CD8-positive, alpha-beta memory T cell (primary cell): ENCODE data around the gene LMOD1. TPM values are rescaled to one million over a fixed set of nuclear protein-coding genes. Genes with fewer than 3 reads are reported as not detected.

Source experiments
- CTCF ChIA-PET: fragments of 350-600 bp; sonication (Branson Sonifier 250); formaldehyde crosslinking; loops from one replicate; lab custom pipeline; 2021; ENCODE audit warnings: antibody characterized with exemption; lab: Charles Lee
- POLR2A ChIA-PET: fragments of 350-600 bp; sonication (Branson Sonifier 250); formaldehyde crosslinking; loops from one replicate; lab custom pipeline; 2021; ENCODE audit warnings: antibody characterized with exemption; lab: Charles Lee
- DNase-seq, 5 donors: peaks; one replicate each; pipeline versions ENCODE4 v3.0.0 to v3.0.0-alpha.2; 2020 to 2022; ENCODE audit warnings: mixed read lengths in 1 of 5
- H3K27ac ChIP-seq: one replicate; pipeline ENCODE4 v1.7.0; 2013; ENCODE audit warnings: low read depth, mild to moderate bottlenecking, low read length, moderate library complexity
- H3K27me3 ChIP-seq: 2 replicates; pipeline ENCODE4 v1.7.0; 2013; ENCODE audit warnings: low read length, mild to moderate bottlenecking; ENCODE audit not compliant: insufficient read depth, poor library complexity, severe bottlenecking
- H3K36me3 ChIP-seq: 2 replicates; pipeline ENCODE4 v1.7.0; 2013; ENCODE audit warnings: mild to moderate bottlenecking, low read length, moderate library complexity; ENCODE audit not compliant: insufficient read depth
- H3K4me1 ChIP-seq: 2 replicates; pipeline ENCODE4 v1.7.0; 2013; ENCODE audit warnings: mild to moderate bottlenecking, low read length, moderate library complexity; ENCODE audit not compliant: insufficient read depth
- H3K4me3 ChIP-seq: 2 replicates; pipeline ENCODE4 v1.7.0; 2013; ENCODE audit warnings: mild to moderate bottlenecking, low read length
- H3K9me3 ChIP-seq: 2 replicates; pipeline ENCODE4 v1.7.0; 2013; ENCODE audit warnings: mild to moderate bottlenecking, low read length
- H3K27ac Mint-ChIP-seq, 8 donors: one replicate each; pipeline ENCODE4 v1.8.0; 2020 to 2021; ENCODE audit warnings: mixed read lengths in 8 of 8, mild to moderate bottlenecking in 6 of 8, inconsistent platforms in 3 of 8, moderate library complexity in 3 of 8
- H3K27me3 Mint-ChIP-seq, 2 donors: one replicate each; pipeline ENCODE4 v1.8.0; 2020 to 2021; ENCODE audit warnings: mixed read lengths in 2 of 2, mild to moderate bottlenecking in 1 of 2, moderate library complexity in 1 of 2
- H3K36me3 Mint-ChIP-seq, 3 donors: one replicate each; pipeline ENCODE4 v1.8.0; 2020 to 2021; ENCODE audit warnings: mixed read lengths in 3 of 3, inconsistent platforms in 1 of 3, mild to moderate bottlenecking in 1 of 3
- H3K4me1 Mint-ChIP-seq, 3 donors: one replicate each; pipeline ENCODE4 v1.8.0; 2020 to 2021; ENCODE audit warnings: mixed read lengths in 3 of 3, inconsistent platforms in 1 of 3, mild to moderate bottlenecking in 1 of 3
- H3K4me3 Mint-ChIP-seq, 7 donors: one replicate each; pipeline ENCODE4 v1.8.0; 2020 to 2021; ENCODE audit warnings: mixed read lengths in 7 of 7, mild to moderate bottlenecking in 6 of 7, moderate library complexity in 4 of 7, inconsistent platforms in 2 of 7
- H3K9me3 Mint-ChIP-seq, 5 donors: one replicate each; pipeline ENCODE4 v1.8.0; 2020 to 2022; ENCODE audit warnings: mixed read lengths in 5 of 5, mild to moderate bottlenecking in 3 of 5, moderate library complexity in 2 of 5, inconsistent platforms in 1 of 5
- polyA plus RNA-seq: library from polyadenylated mRNA; unstranded; fragments of 300-500 nt; fragmentation: Illumina TruSeq; gene quantifications from one replicate; pipeline ENCODE4 v1.2.3, GENCODE V29; 2021
- total RNA-seq, 2 experiments: library from RNA; stranded (reverse); gene quantifications; one replicate each; pipeline ENCODE4 v1.2.3, GENCODE V29; 2021

Gene LMOD1
- total and polyA plus RNA-seq, 3 experiments from 2014 or later, result not detected

GRCh38 chr1:201938440-201939035, 7.8 kb downstream of the LMOD1 start:
- no peak for DNase-seq
- CTCF ChIA-PET, result no interaction called here
- Histone ChIP-seq H3K27ac (no peak overlapping the region), H3K27me3 (no peaks in the 10 kb centered on the region), H3K9me3 (no peaks in the 10 kb centered on the region), H3K4me1 (no peaks in the 10 kb centered on the region), H3K36me3 (no peaks in the 10 kb centered on the region), H3K4me3 (no peak overlapping the region)
- H3K9me3 Mint-ChIP-seq, result peaks cover 0 to 3% (median 0%) of the 10 kb centered on the region in 5 donors
- H3K4me3 Mint-ChIP-seq, result no peak overlapping the region
- peaks cover 5 to 32% of the 10 kb centered on the region in 2 donors for H3K27me3 Mint-ChIP-seq
- H3K36me3 Mint-ChIP-seq, result no peaks in the 10 kb centered on the region
- H3K4me1 Mint-ChIP-seq, result no peaks in the 10 kb centered on the region
- H3K27ac Mint-ChIP-seq, result no peak overlapping the region
- POLR2A ChIA-PET, result no interaction called here

DNA sequence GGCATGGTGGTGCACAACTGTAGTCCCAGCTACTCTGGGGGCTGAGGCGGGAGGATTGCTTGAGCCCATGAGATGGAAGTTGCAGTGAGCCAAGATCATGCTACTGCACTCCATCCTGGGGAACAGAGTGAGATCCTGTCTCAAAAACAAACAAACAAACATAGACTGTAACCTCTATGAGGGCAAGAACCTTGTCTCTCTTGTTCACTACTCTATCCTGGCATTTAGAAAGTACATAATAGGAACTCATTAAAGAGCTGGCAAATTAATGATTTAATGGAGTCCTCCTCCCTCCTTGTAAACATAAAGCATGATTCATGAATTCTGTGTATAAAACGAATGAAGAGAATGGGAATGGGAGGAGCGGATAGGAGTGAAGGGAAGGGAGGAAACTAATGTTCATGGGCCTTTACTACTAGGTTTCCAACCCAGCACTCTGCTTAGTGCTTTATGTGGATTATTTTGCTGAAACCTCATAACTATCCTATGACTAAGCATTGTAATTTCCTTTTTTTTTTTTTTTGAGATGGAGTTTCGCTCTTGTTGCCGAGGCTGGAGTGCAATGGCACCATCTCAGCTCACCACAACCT, 8.6 kb downstream of the LMOD1 start:
- POLR2A ChIA-PET, result no interaction called here
- Histone ChIP-seq H3K4me3 (no peak overlapping the region), H3K27ac (no peak overlapping the region), H3K4me1 (no peaks in the 10 kb centered on the region), H3K9me3 (no peaks in the 10 kb centered on the region), H3K27me3 (no peaks in the 10 kb centered on the region), H3K36me3 (no peaks in the 10 kb centered on the region)
- DNase-seq, result no peak
- H3K27ac Mint-ChIP-seq, result no peak overlapping the region
- peaks cover 0 to 3% (median 0%) of the 10 kb centered on the region in 5 donors for H3K9me3 Mint-ChIP-seq
- H3K36me3 Mint-ChIP-seq, result no peaks in the 10 kb centered on the region
- peaks cover 5 to 24% of the 10 kb centered on the region in 2 donors for H3K27me3 Mint-ChIP-seq
- H3K4me3 Mint-ChIP-seq, result no peak overlapping the region
- CTCF ChIA-PET, result no interaction called here
- H3K4me1 Mint-ChIP-seq, result no peaks in the 10 kb centered on the region

DNA sequence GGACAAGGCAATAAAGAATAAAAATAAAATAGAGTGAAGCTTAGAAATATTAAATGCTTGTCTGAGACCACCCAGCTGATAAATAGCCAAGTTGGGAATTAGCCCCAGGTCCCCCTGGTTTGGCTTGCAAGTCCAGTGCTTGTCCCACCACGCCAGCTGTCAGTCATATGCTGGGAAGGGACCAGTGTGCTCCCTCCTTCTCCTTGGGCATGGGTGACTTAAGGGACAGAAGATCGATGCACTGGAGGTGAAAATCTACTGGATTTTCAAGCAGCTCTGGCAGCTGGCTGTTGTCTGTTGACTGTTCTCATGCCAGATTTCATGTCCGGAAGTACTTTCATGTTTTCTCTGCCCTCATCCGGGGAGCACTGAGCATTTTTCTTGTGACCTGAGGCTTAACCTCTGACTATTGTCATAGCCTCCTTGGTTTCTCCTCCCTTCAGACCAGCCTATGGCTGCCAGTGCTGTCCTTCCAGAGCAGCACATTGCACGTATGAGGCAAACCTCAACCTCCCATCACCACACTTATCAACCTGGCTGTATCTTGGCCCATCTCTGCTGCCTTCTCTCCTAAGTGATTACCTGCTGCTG, 12.4 kb downstream of the LMOD1 start:
- Histone ChIP-seq H3K27me3 (no peaks in the 10 kb centered on the region), H3K36me3 (no peaks in the 10 kb centered on the region), H3K4me3 (no peak overlapping the region), H3K27ac (no peak overlapping the region), H3K4me1 (no peaks in the 10 kb centered on the region), H3K9me3 (no peaks in the 10 kb centered on the region)
- POLR2A ChIA-PET, result no interaction called here
- DNase-seq, result no peak
- Mint-ChIP-seq H3K27ac (no peak overlapping the region), H3K4me3 (no peak overlapping the region), H3K9me3 (peaks cover 0 to 3% (median 0%) of the 10 kb centered on the region in 5 donors), H3K36me3 (no peaks in the 10 kb centered on the region), H3K27me3 (peaks cover 5 to 17% of the 10 kb centered on the region in 2 donors), H3K4me1 (no peaks in the 10 kb centered on the region)
- CTCF ChIA-PET, result no interaction called here

GRCh38 chr1:201930803-201931202, 15.5 kb downstream of the LMOD1 start:
- ChIA-PET CTCF (no interaction called here), POLR2A (no interaction called here)
- Mint-ChIP-seq H3K4me1 (no peaks in the 10 kb centered on the region), H3K27ac (no peak overlapping the region), H3K9me3 (no peaks in the 10 kb centered on the region), H3K4me3 (no peak overlapping the region), H3K36me3 (no peaks in the 10 kb centered on the region), H3K27me3 (peaks cover 5 to 14% of the 10 kb centered on the region in 2 donors)
- H3K27me3 ChIP-seq, result no peaks in the 10 kb centered on the region
- H3K4me3 ChIP-seq, result no peak overlapping the region
- DNase-seq, result no peak
- H3K9me3 ChIP-seq, result no peaks in the 10 kb centered on the region
- no peaks in the 10 kb centered on the region for H3K4me1 ChIP-seq
- H3K27ac ChIP-seq, result no peak overlapping the region
- H3K36me3 ChIP-seq, result no peaks in the 10 kb centered on the region

- Histone ChIP-seq H3K4me1 (no peaks in the 10 kb centered on the region), H3K36me3 (no peaks in the 10 kb centered on the region), H3K27me3 (no peaks in the 10 kb centered on the region), H3K27ac (no peak overlapping the region), H3K9me3 (no peaks in the 10 kb centered on the region), H3K4me3 (no peak overlapping the region)
- Mint-ChIP-seq H3K4me3 (no peak overlapping the region), H3K9me3 (no peaks in the 10 kb centered on the region), H3K4me1 (no peaks in the 10 kb centered on the region), H3K27me3 (peaks cover 5 to 17% of the 10 kb centered on the region in 2 donors), H3K36me3 (no peaks in the 10 kb centered on the region), H3K27ac (no peak overlapping the region)
- POLR2A ChIA-PET, result no interaction called here
- no peak for DNase-seq
- CTCF ChIA-PET, result no interaction called here
These were observed 16.2 kb downstream of the LMOD1 start for GRCh38 chr1:201930137-201930536.

DNA sequence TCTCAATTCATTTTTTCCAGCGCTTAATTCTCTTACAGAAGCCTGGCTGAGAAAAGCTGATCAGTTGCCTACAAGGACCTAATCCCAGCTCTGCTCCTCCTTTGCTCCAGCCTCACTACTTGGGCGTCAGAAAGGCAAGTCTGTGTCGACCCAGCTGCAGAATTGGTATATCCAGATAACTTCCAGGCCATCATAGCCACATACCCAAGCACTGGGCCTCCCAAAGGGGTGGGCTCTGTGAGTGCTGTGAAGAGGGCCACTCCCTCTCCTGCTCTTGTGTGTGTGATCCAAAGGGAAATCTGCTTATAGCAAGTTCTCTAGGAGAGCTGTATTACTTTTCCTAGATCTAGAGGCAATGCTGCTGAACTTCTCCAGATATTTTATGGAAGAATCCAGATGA, 18.1 kb downstream of the LMOD1 start:
- no peak overlapping the region for H3K4me3 ChIP-seq
- ChIA-PET CTCF (no interaction called here), POLR2A (no interaction called here)
- H3K9me3 ChIP-seq, result no peaks in the 10 kb centered on the region
- H3K36me3 ChIP-seq, result no peaks in the 10 kb centered on the region
- H3K36me3 Mint-ChIP-seq, result no peaks in the 10 kb centered on the region
- no peaks in the 10 kb centered on the region for H3K4me1 Mint-ChIP-seq
- no peak overlapping the region for H3K27ac ChIP-seq
- peaks cover 8 to 14% of the 10 kb centered on the region in 2 donors for H3K27me3 Mint-ChIP-seq
- H3K9me3 Mint-ChIP-seq, result no peaks in the 10 kb centered on the region
- no peak overlapping the region for H3K27ac Mint-ChIP-seq
- no peak for DNase-seq
- H3K4me1 ChIP-seq, result no peaks in the 10 kb centered on the region
- H3K27me3 ChIP-seq, result no peaks in the 10 kb centered on the region
- H3K4me3 Mint-ChIP-seq, result no peak overlapping the region

DNA sequence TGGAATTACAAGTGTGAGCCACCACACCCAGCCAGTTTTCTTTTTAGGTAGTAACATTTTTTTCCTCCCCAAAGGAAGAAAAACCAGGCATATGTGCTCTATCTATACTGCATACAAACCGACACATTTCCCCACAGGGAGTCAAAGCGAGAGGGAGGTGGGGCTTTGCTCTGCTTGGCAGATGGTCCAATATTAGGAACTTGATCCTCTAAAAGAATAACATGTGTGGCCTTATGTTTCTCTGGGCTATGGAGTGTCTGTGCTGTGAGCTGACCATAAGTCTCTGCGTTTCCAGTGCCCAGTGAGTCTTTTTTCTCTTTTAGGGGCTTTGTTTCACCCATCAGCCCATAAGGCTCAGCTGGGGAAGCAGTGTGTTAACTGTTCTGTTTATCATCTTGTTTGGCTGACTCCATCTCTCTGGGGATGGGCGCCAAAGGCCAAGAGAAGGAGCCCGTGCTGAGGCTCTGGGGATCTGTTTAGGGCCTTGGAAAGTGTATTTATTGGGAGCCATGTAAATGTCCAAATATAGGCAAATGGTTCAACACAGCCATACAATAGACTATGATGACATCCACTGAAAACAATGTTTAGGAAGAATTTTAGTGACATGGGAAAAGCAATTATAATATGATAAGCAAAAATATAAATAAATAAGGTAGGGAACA, 20.2 kb downstream of the LMOD1 start:
- Mint-ChIP-seq H3K27ac (no peak overlapping the region), H3K4me3 (no peak overlapping the region), H3K27me3 (peaks cover 8 to 19% of the 10 kb centered on the region in 2 donors), H3K36me3 (no peaks in the 10 kb centered on the region), H3K9me3 (no peaks in the 10 kb centered on the region), H3K4me1 (no peaks in the 10 kb centered on the region)
- POLR2A ChIA-PET, result no interaction called here
- Histone ChIP-seq H3K4me1 (no peaks in the 10 kb centered on the region), H3K27me3 (no peaks in the 10 kb centered on the region), H3K36me3 (no peaks in the 10 kb centered on the region), H3K9me3 (no peaks in the 10 kb centered on the region), H3K4me3 (no peak overlapping the region), H3K27ac (no peak overlapping the region)
- CTCF ChIA-PET, result no interaction called here
- no peak for DNase-seq

- ChIA-PET POLR2A (no interaction called here), CTCF (no interaction called here)
- H3K27me3 Mint-ChIP-seq, result peaks cover 8 to 27% of the 10 kb centered on the region in 2 donors
- no peak overlapping the region for H3K27ac Mint-ChIP-seq
- Histone ChIP-seq H3K4me1 (no peaks in the 10 kb centered on the region), H3K27ac (no peak overlapping the region), H3K27me3 (no peaks in the 10 kb centered on the region), H3K4me3 (no peak overlapping the region), H3K9me3 (no peaks in the 10 kb centered on the region), H3K36me3 (no peaks in the 10 kb centered on the region)
- H3K4me3 Mint-ChIP-seq, result no peak overlapping the region
- no peaks in the 10 kb centered on the region for H3K36me3 Mint-ChIP-seq
- DNase-seq, result no peak
- H3K9me3 Mint-ChIP-seq, result no peaks in the 10 kb centered on the region
- no peaks in the 10 kb centered on the region for H3K4me1 Mint-ChIP-seq
These were observed 21.1 kb downstream of the LMOD1 start for GRCh38 chr1:201925301-201925567.
